Activated CD8-positive, alpha-beta memory T cell treated with anti-CD3 and anti-CD28 coated beads for 1 hour (primary cell): ENCODE measurements around the gene TTC7B.

ENCODE experiments used
- DNase-seq, 2 donors: peaks; one replicate each; pipeline ENCODE4 v3.0.0-alpha.2; 2020; ENCODE audit warnings: low read depth in 1 of 2; ENCODE audit errors: extremely low read depth in 1 of 2

Gene TTC7B

DNA sequence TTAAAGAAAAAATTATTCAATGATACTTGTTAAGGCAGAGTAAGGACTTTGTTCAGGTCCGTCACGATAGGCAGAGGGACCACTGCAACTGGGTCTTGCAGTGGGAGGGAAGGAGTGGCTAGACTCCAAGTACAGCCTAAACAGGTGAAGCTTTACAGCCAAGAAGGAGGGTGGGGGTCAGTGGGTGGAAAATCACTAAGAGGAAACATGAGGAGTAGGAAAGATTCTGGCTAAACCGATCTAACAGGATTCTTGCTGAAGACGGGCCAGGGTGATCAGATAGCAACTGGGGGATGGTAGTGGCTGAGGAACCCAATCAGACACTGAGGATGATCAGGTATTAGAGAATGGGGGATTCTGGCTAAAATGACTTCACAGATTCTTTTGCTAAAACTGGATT, 100.2 kb downstream of the TTC7B start:
- DNase-seq, result no peak

GRCh38 chr14:90715495-90715894, 100.7 kb downstream of the TTC7B start:
- no peak for DNase-seq

- DNase-seq, result no peak
These were observed 101.4 kb downstream of the TTC7B start for GRCh38 chr14:90714811-90715210.

- no peak for DNase-seq
These were observed 111.4 kb downstream of the TTC7B start for GRCh38 chr14:90704738-90705392.

DNA sequence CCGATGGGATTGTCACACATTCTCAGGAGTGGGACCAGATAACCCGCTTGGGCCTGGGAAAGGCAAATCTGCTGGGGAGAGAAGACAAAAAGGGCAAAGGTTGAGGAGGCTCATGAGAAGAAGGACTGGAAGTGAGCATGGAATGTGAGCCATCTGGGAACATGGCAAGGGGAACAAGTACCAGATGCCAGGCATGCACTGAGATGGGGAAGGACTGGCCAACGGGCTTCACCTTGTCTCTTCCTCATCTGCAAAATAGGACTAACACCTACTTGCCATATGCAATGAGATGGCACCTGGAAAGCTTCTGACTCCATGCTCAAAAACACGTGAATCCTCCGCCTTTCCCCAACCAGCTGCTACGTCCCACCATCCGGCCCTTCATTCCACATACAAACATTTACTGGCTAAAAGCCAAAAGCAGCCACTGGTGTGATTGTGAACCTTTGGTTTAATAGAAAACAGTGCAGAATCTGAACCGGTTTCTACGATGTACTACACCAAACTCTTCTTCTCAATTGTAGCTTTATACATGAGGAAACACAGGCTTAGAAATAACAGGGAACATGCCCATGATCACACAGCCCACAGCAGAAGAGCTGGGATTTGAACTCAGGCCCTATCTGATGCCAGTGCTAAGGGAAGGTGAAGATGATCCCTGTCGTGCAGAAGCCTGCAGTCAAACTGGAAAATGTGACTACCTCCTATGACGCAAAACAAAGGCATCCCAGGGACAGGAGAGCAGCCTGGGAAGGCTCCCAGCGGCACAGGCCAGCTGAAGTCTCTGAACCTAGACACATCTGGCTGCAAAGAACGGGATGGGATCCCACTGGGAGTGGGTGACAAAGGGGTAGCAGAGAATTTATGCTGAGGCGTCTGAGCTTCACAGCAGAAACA, 112.1 kb downstream of the TTC7B start:
- DNase-seq, result no peak

DNA sequence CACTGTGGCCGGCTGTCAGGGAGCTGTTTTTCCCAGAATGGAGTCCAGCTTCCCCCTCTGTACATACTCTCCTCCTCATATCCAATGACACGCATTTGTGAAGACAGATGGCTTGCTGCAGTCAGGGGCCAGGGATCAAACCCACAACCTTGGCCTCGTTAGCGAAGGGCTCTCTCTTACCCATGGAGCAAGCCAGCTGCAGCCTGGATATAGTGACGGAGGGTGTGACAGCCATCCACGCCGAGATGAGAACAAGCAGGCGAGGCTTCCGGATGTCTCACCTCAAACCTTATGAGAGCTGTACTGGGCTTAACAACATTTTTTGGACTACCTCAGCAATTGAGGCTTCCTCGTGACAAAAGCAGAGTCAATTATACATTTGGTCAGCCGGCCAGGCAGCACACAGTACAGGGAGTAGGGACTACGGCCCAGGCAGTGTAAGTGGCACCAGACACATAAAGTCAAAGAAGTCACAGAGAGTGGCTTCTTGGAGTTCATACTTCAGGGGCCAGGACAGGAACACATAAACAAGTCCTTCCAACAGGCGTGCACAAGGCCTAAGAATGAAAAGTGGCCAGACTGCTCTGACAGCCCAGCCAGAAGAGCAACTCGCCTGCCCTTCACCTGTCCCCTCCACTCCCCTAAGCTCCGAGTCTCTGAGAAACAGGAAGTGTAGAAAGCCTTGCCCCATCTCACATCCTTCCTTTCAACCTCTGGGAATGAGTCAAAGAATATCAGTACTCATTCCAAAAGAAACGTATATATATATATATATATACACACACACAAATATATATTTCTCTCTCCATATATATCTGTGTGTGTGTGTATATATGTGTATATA, 115.1 kb downstream of the TTC7B start:
- no peak for DNase-seq

DNA sequence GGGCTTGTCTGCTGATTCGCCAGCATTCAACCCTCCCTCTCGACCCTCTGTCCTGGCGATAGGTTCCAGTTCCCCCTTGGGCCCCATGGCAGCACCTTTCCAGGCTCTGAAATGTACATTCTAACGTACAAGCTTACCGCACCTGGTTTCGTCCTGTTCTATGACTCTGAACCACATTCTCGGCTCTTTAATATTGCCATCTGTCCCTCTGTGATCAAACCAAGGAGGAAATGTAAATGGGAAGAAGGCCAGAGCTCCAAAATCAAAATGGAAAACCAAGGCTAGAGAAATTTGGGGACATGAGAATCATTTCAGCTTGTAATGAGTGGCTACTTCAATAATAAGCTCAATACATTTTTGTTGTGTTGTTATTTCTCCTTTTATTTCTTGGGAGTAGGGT, 117.2 kb downstream of the TTC7B start:
- no peak for DNase-seq

DNA sequence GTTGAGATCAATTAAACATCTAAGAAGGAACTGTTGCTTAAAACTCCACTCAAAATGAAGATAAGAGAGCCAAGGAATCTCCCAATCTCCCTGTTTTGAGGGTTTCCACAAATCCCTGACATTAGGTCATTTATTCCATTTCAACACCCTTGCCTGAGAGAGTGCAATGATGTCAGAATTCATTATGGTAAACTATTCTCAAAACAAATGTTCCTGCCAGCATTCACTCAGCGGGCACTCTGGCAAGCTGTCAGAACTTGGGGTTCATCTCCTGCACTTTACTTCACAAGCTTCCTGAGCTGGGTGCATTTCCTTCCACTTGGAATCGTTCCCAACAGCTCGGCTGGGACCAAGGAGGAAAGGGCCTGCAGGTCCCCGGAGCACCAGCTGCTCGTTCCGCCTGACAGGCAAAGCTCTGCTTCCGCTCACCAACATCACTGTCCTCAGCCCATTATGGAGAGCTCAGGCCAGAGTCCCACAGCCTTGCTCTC, 117.8 kb downstream of the TTC7B start:
- no peak for DNase-seq

DNA sequence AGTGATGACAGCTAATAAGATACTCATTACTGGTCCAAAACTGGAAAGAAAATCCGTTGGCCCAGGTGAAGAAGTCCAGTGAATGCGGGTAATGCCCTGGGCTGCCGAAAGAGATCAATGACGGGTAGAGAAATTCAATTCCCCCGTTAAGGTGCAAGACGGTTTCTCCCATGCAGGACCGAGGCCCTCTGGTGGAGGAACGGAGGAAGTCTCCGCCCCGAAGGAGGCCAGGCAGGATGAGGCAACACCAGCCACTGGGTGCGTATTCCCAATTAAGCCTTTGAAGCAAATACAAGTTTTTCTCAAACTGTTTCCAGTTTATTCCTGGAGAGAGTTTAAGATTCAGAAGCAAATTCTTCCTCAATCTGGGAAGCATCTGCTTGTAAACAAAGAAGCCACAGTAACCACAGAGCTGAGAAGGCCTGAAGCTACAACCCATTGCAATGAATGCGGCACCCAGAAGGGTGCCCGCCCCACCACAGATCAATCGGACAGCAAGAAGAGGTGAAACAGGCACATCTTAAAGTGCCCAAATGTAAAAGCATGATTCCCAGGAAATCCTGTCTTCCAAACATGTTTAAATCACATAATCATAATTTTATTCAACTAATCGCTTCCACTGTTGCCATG, 118.5 kb downstream of the TTC7B start:
- peak; percentile 46 to 54 for DNase-seq

- DNase-seq, result no peak
These were observed 119.1 kb downstream of the TTC7B start for GRCh38 chr14:90697132-90697531.

GRCh38 chr14:90696720-90697119, 119.5 kb downstream of the TTC7B start:
- DNase-seq, result no peak

GRCh38 chr14:90695997-90696660, 120.1 kb downstream of the TTC7B start:
- DNase-seq, result no peak

DNA sequence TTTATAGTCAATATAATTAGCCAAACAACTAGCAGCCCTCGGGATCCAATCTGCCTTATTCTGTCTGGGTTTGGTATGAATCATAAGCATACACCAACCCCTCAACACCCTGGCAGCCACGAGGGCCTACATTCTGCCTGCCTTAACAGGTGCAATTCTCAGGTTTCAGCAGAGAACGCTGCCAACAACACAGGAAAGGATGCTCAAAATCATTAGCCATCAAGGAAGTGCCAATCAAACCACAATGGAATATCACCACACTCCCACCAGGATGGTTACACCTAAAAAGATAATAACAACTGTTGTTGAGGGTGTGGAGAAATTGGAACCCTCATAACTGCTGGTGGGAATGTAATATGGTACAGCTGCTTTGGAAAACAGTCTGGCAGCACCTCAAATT, 122.8 kb downstream of the TTC7B start:
- no peak for DNase-seq

DNA sequence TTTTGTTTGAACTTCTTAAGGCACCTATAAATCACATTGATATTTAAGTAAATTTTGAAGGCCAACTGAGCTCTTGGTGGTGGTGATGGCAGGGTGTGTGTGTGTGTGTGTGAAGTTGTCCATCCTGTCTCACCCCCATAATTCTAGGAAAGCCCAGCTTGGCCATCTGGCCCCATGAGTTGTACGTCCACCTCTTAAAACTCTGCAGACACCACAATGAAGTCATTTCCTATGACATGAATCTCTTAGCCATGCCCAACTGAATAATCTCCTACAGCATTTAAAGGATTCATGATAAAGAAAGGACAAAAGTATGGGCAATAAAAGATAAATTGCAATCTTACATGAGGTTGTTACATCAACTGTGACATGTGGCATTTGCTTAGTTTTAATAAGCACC, 123.4 kb downstream of the TTC7B start:
- no peak for DNase-seq

DNA sequence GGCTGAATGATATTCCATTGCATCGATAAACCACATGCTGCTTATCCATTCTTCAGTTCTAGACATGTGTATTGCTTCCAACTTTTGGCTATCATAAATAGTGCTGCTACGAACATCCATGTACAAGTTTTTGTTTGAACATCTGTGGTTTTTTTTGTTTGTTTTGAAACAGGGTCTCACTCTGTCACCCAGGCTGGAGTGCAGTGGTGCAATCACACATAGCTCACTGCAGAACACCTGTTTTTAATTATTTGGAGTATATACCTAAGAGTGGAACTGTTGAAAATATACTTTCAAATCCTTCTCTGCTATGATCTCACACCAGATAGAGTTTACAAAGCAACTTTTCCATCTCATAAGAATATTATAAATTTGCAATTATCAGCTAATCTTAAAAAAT, 124.2 kb downstream of the TTC7B start:
- DNase-seq, result no peak

DNA sequence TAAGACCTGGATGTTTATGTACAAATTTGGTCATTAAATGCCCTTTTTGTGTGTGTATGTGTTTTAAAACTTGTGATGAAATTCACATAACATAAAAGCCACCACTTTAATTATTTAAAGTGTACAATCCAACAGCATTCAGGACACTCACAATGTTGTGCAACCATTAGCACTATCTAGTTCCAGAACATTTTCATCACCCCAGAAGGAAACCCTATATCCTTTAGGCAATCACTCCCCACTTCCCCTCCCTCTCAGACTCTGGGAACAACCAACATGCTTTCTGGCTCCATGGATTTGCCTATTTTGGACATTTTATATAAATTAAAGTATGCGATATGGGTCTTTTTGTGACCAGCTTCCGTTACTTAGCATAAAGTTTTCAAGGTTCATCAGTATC, 124.6 kb downstream of the TTC7B start:
- no peak for DNase-seq

DNA sequence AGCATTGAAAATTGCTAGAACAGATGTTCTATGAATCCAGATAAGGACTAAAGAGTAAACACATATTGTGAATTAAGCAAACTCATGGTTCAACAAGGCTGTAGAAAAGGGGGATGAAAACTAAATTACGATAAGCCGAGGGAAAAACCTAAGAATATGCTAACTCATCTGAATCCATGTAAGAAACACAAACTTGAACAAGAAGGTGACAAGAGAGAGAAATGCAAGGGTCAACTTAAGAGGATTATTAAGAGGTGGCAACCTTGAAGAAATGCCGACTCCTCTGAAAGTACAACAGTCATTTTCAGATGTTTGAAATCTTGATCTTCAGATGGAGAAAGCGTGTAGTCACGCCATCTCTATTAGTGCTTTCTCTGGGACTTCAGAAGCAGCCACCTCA, 128.6 kb downstream of the TTC7B start:
- DNase-seq, result no peak

GRCh38 chr14:90682615-90683014, 133.6 kb downstream of the TTC7B start:
- no peak for DNase-seq

DNA sequence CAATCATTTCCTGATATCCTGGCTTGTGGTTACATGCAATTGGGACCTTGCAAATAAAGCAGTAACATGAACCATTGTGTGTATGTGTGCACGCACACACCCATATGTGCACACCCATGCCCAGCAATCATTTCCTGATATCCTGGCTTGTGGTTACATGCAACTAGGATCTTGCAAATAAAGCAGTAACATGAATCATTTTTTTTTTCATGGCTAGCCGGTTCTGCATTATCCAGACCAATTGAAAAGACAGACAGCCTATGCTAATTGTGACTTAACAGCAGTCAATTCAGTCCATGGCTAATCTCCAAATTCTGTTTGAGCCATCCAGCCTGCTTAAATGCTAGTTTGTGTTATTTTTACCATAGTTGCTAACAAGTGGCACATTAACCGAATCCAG, 134.3 kb downstream of the TTC7B start:
- DNase-seq, result no peak

DNA sequence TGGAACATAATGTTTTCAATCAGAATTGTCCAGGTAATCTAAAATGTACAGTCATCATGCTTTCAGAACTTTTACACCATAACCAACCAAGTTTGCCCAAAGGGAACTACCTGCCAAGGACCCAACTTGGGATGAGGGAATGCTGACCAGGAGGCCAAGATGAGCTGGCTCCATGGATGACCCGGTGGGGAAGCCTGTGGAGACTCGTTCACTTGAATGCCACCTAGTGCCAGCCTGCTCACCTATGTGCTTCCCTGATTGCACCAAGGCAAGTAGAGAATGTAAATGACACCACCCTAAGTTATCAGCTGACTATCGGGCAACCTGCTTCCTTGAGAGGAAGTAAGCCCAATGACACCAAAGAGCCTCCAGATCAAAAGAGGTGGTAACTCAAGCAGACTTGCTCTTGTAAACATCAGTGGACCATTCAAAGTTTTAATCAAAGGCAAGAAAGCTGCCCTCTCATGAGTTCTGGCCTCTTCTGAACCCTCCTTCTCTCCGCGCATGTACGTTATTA, 137.3 kb downstream of the TTC7B start:
- no peak for DNase-seq
